Stimulated activated CD8-positive, alpha-beta memory T cell treated with anti-CD3 and anti-CD28 coated beads, Interleukin-4, amount 100 ng/mL, for 48 hours (primary cell): Measurements from ENCODE around the gene IKZF5.

Experiments used
- DNase-seq: peaks from one replicate; pipeline ENCODE4 v3.0.0-alpha.2; 2020

Gene IKZF5

GRCh38 chr10:122980209-122981065 lies 28.2 kb downstream of the IKZF5 start, which contains the start of gene PSTK:
TSS of gene PSTK (plus strand) at chr10:122980401. CDS start at chr10:122980480, 79 bp downstream.
- DNase-seq, result peak; percentile 92

- no peak for DNase-seq
Measured at GRCh38 chr10:122974543-122975064, 34.0 kb downstream of the IKZF5 start.

- DNase-seq, result no peak
Measured at GRCh38 chr10:122974023-122974422, 34.6 kb downstream of the IKZF5 start.

GRCh38 chr10:122968698-122969097 lies 39.9 kb downstream of the IKZF5 start:
- DNase-seq, result no peak

- no peak for DNase-seq
Measured at GRCh38 chr10:122966879-122967278, 41.7 kb downstream of the IKZF5 start.

- DNase-seq, result no peak
Measured at GRCh38 chr10:122962405-122962804, 46.2 kb downstream of the IKZF5 start.

- DNase-seq, result no peak
Measured at GRCh38 chr10:122957474-122957873, 51.1 kb downstream of the IKZF5 start.

- no peak for DNase-seq
Measured at GRCh38 chr10:122955892-122956291, 52.7 kb downstream of the IKZF5 start.

GRCh38 chr10:122954731-122955050 lies 53.9 kb downstream of the IKZF5 start:
- no peak for DNase-seq

- DNase-seq, result peak; percentile 96
Measured at GRCh38 chr10:122953902-122954730, 54.5 kb downstream of the IKZF5 start, which contains the start of gene C10orf88. TSS of gene C10orf88 (minus strand) at chr10:122954227. CDS start at chr10:122954178, 49 bp downstream.

GRCh38 chr10:122949296-122949695 lies 59.3 kb downstream of the IKZF5 start:
- DNase-seq, result no peak
